Colonic mucosa (tissue), 4 donors: ENCODE results near the gene L3MBTL4. TPM values are rescaled to one million over a fixed set of nuclear protein-coding genes. Genes with fewer than 3 reads are reported as not detected.

Source experiments
- DNase-seq: peaks from one replicate; pipeline ENCODE4 v3.0.0-alpha.2; 2020
- H3K27ac ChIP-seq: fragments of 200-600 bp; one replicate; pipeline ENCODE4 v1.8.0; 2021
- H3K27me3 ChIP-seq: fragments of 200-600 bp; one replicate; pipeline ENCODE4 v1.8.0; 2021
- H3K36me3 ChIP-seq: fragments of 200-600 bp; one replicate; pipeline ENCODE4 v1.8.0; 2021
- H3K4me1 ChIP-seq: fragments of 200-600 bp; one replicate; pipeline ENCODE4 v1.8.0; 2021; ENCODE audit warnings: mild to moderate bottlenecking
- H3K4me3 ChIP-seq: fragments of 200-600 bp; one replicate; pipeline ENCODE4 v1.8.0; 2021
- H3K9ac ChIP-seq, 2 donors: one replicate each; pipeline ENCODE4 v1.7.0; 2013; ENCODE audit warnings: control low read depth in 2 of 2, low read depth in 2 of 2, low read length in 2 of 2
- H3K9me3 ChIP-seq: fragments of 200-600 bp; one replicate; pipeline ENCODE4 v1.8.0; 2021
- CTCF ChIP-seq: fragments of 200-600 bp; IDR thresholded peaks from one replicate; pipeline ENCODE4 v1.8.0; 2022; ENCODE audit warnings: antibody characterized with exemption, mild to moderate bottlenecking
- intact Hi-C: fragments of 100-400 bp; cut with DNase I; formaldehyde crosslinking; loops from one replicate; pipeline ENCODE4 v1.14.1; 2022
- total RNA-seq, 2 donors: library from RNA; stranded (reverse); fragmentation: NEBNext Ultra II Directional in 1 of 2; extraction: Animal tissue kit (Norgen Biotek cat#: 25700) in 1 of 2; gene quantifications; one replicate each; pipeline ENCODE4 v1.2.1, GENCODE V29; 2021
- donor health status: healthy.
- donor health status: DM: no; HTN: no; CAD: no.
- donor health status: DM: no; HTN: no; CAD: no.

L3MBTL4 gene
- total RNA-seq, 2 donors from 2014 or later, result 3.5 to 3.8 TPM

- no peak for TF ChIP-seq CTCF
- H3K9me3 ChIP-seq, result no peaks in the 10 kb centered on the region
- no peak overlapping the region for H3K9ac ChIP-seq
- H3K36me3 ChIP-seq, result no peaks in the 10 kb centered on the region
- H3K27ac ChIP-seq, result no peak overlapping the region
- H3K27me3 ChIP-seq, result no peaks in the 10 kb centered on the region
- no peak for DNase-seq
- H3K4me3 ChIP-seq, result no peak overlapping the region
- intact Hi-C loops, result no loop called here
- H3K4me1 ChIP-seq, result no peaks in the 10 kb centered on the region
Measured at GRCh38 chr18:5963267-5963666, 451.4 kb downstream of the L3MBTL4 start.

GRCh38 chr18:5962362-5962761 is 452.3 kb downstream of the L3MBTL4 start:
- Histone ChIP-seq H3K27ac (no peak overlapping the region), H3K36me3 (no peaks in the 10 kb centered on the region), H3K4me3 (no peak overlapping the region), H3K9me3 (no peaks in the 10 kb centered on the region), H3K9ac (no peak overlapping the region), H3K4me1 (no peaks in the 10 kb centered on the region), H3K27me3 (no peaks in the 10 kb centered on the region)
- no peak for DNase-seq
- intact Hi-C loops, result no loop called here
- TF ChIP-seq CTCF, result no peak

- H3K27ac ChIP-seq, result no peak overlapping the region
- intact Hi-C loops, result no loop called here
- H3K9me3 ChIP-seq, result no peaks in the 10 kb centered on the region
- DNase-seq, result no peak
- no peak overlapping the region for H3K4me3 ChIP-seq
- no peaks in the 10 kb centered on the region for H3K4me1 ChIP-seq
- TF ChIP-seq CTCF, result no peak
- no peak overlapping the region for H3K9ac ChIP-seq
- H3K27me3 ChIP-seq, result no peaks in the 10 kb centered on the region
- H3K36me3 ChIP-seq, result no peaks in the 10 kb centered on the region
Measured at GRCh38 chr18:5961828-5962150, 452.9 kb downstream of the L3MBTL4 start.

GRCh38 chr18:5961097-5961827 is 453.4 kb downstream of the L3MBTL4 start:
- H3K9ac ChIP-seq, result no peak overlapping the region
- no peak for DNase-seq
- intact Hi-C loops, result no loop called here
- no peaks in the 10 kb centered on the region for H3K36me3 ChIP-seq
- H3K27ac ChIP-seq, result no peak overlapping the region
- no peaks in the 10 kb centered on the region for H3K27me3 ChIP-seq
- H3K9me3 ChIP-seq, result no peaks in the 10 kb centered on the region
- no peak for TF ChIP-seq CTCF
- no peak overlapping the region for H3K4me3 ChIP-seq
- H3K4me1 ChIP-seq, result no peaks in the 10 kb centered on the region

- no peaks in the 10 kb centered on the region for H3K27me3 ChIP-seq
- no peak overlapping the region for H3K4me3 ChIP-seq
- no peak for DNase-seq
- no peak for TF ChIP-seq CTCF
- H3K27ac ChIP-seq, result no peak overlapping the region
- no peaks in the 10 kb centered on the region for H3K9me3 ChIP-seq
- no peaks in the 10 kb centered on the region for H3K4me1 ChIP-seq
- intact Hi-C loops, result no loop called here
- no peak overlapping the region for H3K9ac ChIP-seq
- no peaks in the 10 kb centered on the region for H3K36me3 ChIP-seq
Measured at GRCh38 chr18:5958822-5959221, 455.9 kb downstream of the L3MBTL4 start.
